Stimulated activated CD8-positive, alpha-beta memory T cell treated with anti-CD3 and anti-CD28 coated beads, Interleukin-12 subunit alpha, Interleukin-12 subunit beta, amount 100 ng/mL, for 24 hours (primary cell): Measurements from ENCODE around the gene SDF2.
"Not testable (repeated sequence)": the region's sequence is repeated elsewhere in the genome, so short reads cannot be mapped to it uniquely, and the experiment has no call there.

Experiments used
- DNase-seq: peaks from one replicate; pipeline ENCODE4 v3.0.0-alpha.2; 2020; ENCODE audit errors: extremely low read depth

The SDF2 gene

GRCh38 chr17:28684963-28685362 is 23.3 kb upstream of the SDF2 start:
- DNase-seq: no peak

GRCh38 chr17:28682655-28683054 is 20.9 kb upstream of the SDF2 start:
- DNase-seq: no peak

GRCh38 chr17:28675980-28676379 is 14.3 kb upstream of the SDF2 start:
- DNase-seq: no peak

DNA sequence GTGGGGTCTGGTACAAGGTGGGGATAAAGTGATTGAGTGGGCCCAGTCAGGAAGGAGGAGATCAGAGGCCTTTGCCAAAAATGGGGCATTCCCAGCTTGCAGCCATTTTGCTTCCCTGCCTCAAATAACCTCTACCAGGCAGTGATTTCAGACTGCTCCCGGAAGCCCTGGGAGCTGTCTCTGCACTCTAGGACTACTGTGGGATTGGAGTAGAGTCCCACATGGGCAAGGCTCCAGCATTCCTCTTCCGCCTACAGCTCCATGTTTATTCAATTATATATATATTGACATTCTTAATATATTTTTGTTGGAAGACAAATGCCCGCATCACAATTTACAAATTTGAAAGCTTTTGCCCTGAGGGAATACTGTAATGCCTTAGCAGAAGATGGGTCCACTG is 13.8 kb upstream of the SDF2 start:
- no peak for DNase-seq

- DNase-seq: no peak
Observed at GRCh38 chr17:28669918-28670317, 8.2 kb upstream of the SDF2 start.

DNA sequence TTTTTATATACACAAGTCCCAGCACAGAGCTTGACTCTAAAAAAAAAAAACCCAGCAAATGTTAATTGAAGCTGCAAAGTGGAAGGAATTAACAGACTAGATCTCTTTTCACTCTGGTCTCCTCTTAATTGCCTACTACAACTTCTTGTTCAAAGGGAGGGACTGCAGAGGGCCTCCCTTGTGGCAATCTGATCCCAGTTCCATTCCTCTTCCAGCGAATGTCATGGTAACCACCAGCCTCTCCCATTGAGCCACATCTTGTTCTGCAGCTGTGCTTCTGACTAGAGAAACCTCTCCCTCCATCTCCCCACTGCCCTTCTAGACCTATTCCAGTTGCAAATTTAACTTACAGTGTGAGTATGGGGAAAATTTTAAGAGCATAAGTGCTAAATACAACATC is 6.2 kb upstream of the SDF2 start:
- no peak for DNase-seq

DNA sequence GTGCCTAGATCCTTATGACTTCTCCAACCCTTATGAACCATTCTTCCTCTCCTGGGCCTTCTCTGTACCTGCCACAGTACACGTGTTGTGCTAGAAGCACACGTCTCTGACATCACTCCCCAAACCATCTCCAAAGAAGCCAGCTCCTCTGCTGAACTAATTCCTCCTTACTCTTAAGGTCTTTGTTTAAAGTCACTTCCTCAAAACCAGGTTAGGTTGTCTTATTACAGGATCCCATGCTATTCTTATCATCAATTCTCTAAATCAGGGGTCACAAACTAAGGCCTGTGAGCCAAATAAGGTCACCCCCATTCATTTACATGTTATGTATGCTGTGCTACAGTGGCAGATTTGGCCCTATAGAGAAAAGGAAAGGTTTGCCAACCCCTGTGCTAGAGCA is 4.3 kb upstream of the SDF2 start:
- DNase-seq: no peak

DNA sequence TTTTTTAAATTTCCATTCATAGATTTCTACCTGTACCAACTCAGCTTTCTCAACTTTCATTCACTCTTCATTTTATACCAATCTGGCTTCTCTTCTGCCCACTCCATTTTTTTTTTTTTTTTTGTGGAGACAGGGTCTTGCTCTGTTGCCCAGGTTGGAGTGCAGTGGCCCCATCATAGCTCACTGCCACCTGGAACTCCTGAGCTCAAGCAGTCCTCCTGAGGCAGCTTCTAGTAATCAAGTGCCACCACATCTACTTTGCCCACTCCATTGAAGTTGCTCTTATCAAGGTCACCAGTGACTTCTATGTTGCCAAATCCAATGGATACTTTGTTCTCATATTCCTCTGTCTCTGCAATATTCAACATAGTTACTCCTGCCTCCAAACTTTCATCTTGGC is 2.0 kb upstream of the SDF2 start:
- DNase-seq: no peak

- no peak for DNase-seq
Observed at GRCh38 chr17:28662527-28662829, 772 bp upstream of the SDF2 start.

DNA sequence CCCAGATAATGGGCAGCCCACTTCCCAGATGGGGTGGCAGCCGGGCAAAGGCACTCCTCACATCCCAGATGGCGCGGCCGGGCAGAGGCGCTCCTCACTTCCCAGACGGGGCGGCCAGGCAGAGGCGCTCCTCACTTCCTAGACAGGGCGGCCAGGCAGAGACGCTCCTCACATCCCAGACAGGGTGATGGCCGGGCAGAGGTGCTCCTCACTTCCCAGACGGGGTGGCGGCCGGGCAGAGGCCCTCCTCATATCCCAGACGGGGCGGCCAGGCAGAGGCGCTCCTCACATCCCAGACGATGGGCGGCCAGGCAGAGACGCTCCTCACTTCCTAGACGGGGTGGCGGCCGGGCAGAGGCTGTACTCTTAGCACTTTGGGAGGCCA is 2.2 kb downstream of the SDF2 start:
- not testable (repeated sequence) for DNase-seq

- not testable (repeated sequence) for DNase-seq
Observed at GRCh38 chr17:28658766-28659496, 2.8 kb downstream of the SDF2 start.

GRCh38 chr17:28658342-28658741 is 3.4 kb downstream of the SDF2 start:
- not testable (repeated sequence) for DNase-seq

DNA sequence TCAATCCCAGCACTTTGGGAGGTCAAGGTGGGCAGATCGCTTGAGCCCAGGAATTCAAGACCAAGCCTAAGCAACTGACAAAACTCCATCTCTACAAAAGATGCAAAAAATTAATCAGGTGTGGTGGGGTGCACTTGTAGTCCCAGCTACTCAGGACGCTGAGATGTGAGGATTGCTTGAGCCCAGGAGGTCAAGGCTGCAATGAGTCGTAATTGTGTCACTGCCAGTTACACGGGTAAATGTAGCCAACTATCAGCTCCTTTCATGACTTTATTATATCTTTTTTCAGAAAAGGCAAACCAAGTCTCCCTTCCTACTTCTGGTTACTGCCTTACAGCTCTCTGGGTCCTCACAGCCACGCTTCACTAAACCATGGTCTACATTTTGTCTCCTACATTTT is 4.0 kb downstream of the SDF2 start:
- DNase-seq: no peak

GRCh38 chr17:28655160-28655559 is 6.5 kb downstream of the SDF2 start:
- no peak for DNase-seq

GRCh38 chr17:28648698-28649097 is 13.0 kb downstream of the SDF2 start:
- no peak for DNase-seq

- DNase-seq: no peak
Observed at GRCh38 chr17:28646039-28646754, 15.5 kb downstream of the SDF2 start.

- no peak for DNase-seq
Observed at GRCh38 chr17:28645576-28645939, 16.1 kb downstream of the SDF2 start.

DNA sequence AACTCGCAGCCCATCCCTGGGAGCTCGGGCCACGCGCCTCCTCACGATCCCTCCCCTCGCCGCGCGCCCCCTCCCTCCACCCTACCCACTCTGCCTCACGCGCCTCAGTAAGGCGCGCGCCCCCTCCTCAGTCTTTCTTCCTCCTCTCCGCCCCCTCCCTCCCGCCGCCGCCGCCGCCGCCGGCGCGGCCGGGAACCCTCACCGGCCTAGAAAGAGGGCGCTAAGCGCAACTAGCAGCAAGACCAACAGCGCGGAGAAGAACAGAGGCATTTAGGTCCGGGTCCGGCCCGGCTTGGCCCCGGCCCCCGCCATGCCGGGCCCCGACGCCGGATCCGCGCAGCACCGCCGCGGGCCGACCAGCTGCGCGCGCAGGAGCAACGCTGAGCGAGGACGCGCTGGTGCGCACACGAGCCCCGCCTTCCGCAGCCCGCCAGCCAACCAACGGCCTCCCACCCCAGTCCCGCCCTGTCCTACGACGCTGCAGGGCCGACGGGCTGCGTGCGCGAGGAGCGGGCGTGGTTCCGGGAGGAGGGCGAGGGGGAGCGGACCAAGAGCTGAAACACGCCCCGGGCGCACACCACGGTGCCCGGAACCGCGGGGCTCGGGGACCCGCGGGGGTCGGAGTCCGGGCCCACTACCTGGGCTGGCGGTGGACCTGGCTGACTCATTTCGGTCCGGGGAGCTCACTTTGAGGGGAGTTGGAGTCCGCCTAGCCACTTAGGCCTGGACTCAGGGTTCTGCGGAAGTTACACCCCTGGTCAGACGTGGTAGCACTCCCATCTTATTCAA is 16.7 kb downstream of the SDF2 start, which contains the start of gene BLTP2:
TSS of gene BLTP2 (minus strand) at position 372 of the 789 bp plus-strand sequence. CDS start at position 270, 102 bp downstream.
- peak; percentile 91 for DNase-seq

GRCh38 chr17:28643983-28644786 is 17.5 kb downstream of the SDF2 start:
- no peak for DNase-seq

GRCh38 chr17:28641579-28641978 is 20.1 kb downstream of the SDF2 start:
- DNase-seq: no peak

DNA sequence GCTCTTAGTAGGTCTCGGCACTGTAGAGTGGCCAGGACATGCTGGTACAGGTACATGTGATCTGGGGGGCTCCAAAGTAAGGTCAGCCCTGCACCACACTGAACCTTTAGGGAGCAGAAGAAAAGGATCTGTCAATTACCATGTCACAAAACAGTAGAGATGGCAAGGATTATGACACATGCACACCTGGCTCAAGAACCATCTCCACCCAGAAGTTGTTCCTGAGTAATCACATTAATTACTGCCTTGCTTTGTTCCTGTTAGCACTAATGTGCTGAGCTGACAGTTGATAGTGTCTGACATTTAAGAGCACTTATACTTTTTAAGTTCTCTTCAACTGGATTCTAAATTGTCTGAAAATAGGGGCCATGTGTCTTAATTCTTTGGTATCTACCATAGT is 26.2 kb downstream of the SDF2 start:
- DNase-seq: no peak
